Suprapubic skin (tissue), 4 donors: ENCODE results near the gene CXCL14. TPM values are rescaled to one million over a fixed set of nuclear protein-coding genes. Genes with fewer than 3 reads are reported as not detected.
A peak's percentile ranks its signal among the peaks of the same experiment; 100 is the strongest.

ENCODE experiments used
- DNase-seq, 2 donors: peaks; one replicate each; pipeline ENCODE4 v3.0.0-alpha.2; 2019; ENCODE audit warnings: low spot score in 2 of 2
- H3K27ac ChIP-seq: fragments of 200-600 bp; sonication (generic); one replicate; pipeline ENCODE4 v1.5.1; 2019
- H3K27me3 ChIP-seq: fragments of 200-600 bp; sonication (generic); one replicate; pipeline ENCODE4 v1.5.1; 2019
- H3K36me3 ChIP-seq: fragments of 200-600 bp; sonication (generic); one replicate; pipeline ENCODE4 v1.5.1; 2019
- H3K4me1 ChIP-seq: fragments of 200-600 bp; sonication (generic); one replicate; pipeline ENCODE4 v1.5.1; 2019
- H3K4me3 ChIP-seq: fragments of 200-600 bp; sonication (generic); one replicate; pipeline ENCODE4 v1.5.1; 2019; ENCODE audit warnings: mild to moderate bottlenecking
- H3K9me3 ChIP-seq: fragments of 200-600 bp; sonication (generic); one replicate; pipeline ENCODE4 v1.5.1; 2019
- EP300 ChIP-seq: sonication (generic); formaldehyde crosslinking; IDR thresholded peaks from one replicate; pipeline ENCODE4 v1.6.1; 2017; ENCODE audit warnings: antibody characterized with exemption
- POLR2A ChIP-seq, 2 donors: fragments of 450-650 bp; IDR thresholded peaks; one replicate each; pipeline ENCODE4 v1.6.1; 2017; ENCODE audit warnings: antibody characterized with exemption in 2 of 2, mild to moderate bottlenecking in 2 of 2, moderate library complexity in 2 of 2
- POLR2AphosphoS5 ChIP-seq, 3 donors: sonication (generic); formaldehyde crosslinking; IDR thresholded peaks; one replicate each; pipeline ENCODE4 v1.6.1; 2017; ENCODE audit warnings: antibody characterized with exemption in 3 of 3
- WGBS: methylation state at CpG from one replicate; pipeline ENCODE4 v1.1.5; 2018; 5-methylcytosine and 5-hydroxymethylcytosine counted together
- total RNA-seq, 4 donors: library from RNA; depleted of rRNA; stranded (reverse); fragments of >200 nt; gene quantifications; one replicate each; pipeline ENCODE4 v1.1.0, GENCODE V29; 2016
- TF ChIP-seq, protein P1 (sequence below), 2 donors: fragments of 200-600 bp in 1 of 2; fragments of 450-650 bp in 1 of 2; sonication (generic) in 1 of 2; IDR thresholded peaks; one replicate each; pipeline ENCODE4 v1.5.1; 2016 to 2019; ENCODE audit warnings: antibody characterized with exemption in 2 of 2, mild to moderate bottlenecking in 1 of 2, moderate library complexity in 1 of 2

The CXCL14 gene
- total RNA-seq, 4 donors from 2014 or later: 247 to 781 (median 334) TPM

DNA sequence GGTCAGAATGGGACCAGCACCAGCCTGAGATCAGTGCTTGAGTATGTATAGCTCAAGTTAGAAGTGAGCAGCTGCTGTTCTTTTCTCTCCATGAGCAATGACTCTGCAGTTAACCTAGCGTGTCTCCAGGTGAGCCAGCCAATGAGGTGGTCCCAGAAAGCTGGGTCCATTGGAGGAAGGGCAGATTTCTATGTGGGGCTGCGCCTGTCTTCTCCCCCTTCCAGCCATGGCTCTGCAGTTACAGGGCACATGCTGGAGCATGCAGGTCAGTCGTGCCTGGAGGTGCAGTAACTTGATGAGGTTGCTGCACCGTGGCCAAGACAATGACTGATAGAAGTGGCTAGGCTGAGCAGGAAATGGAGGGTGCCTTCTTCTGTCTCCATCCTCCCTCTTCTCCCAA, 29.6 kb upstream of the CXCL14 start:
- no peak overlapping the region for H3K27ac ChIP-seq
- H3K9me3 ChIP-seq: no peaks in the 10 kb centered on the region
- no peak overlapping the region for H3K4me3 ChIP-seq
- TF ChIP-seq POLR2AphosphoS5 (IDR thresholded peaks at IDR 0.05): no peak
- TF ChIP-seq, protein P1, sequence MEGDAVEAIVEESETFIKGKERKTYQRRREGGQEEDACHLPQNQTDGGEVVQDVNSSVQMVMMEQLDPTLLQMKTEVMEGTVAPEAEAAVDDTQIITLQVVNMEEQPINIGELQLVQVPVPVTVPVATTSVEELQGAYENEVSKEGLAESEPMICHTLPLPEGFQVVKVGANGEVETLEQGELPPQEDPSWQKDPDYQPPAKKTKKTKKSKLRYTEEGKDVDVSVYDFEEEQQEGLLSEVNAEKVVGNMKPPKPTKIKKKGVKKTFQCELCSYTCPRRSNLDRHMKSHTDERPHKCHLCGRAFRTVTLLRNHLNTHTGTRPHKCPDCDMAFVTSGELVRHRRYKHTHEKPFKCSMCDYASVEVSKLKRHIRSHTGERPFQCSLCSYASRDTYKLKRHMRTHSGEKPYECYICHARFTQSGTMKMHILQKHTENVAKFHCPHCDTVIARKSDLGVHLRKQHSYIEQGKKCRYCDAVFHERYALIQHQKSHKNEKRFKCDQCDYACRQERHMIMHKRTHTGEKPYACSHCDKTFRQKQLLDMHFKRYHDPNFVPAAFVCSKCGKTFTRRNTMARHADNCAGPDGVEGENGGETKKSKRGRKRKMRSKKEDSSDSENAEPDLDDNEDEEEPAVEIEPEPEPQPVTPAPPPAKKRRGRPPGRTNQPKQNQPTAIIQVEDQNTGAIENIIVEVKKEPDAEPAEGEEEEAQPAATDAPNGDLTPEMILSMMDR (IDR thresholded peaks at IDR 0.05): no peak
- no peak for TF ChIP-seq EP300
- no peak for TF ChIP-seq POLR2A (IDR thresholded peaks at IDR 0.05)
- no peaks in the 10 kb centered on the region for H3K27me3 ChIP-seq
- H3K4me1 ChIP-seq: peaks cover 24% of the 10 kb centered on the region
- H3K36me3 ChIP-seq: no peaks in the 10 kb centered on the region
- DNase-seq: peak in 1 of 2 donors; percentile 38
- 36% methylated on average over 2 of the region's 4 CpGs for WGBS

- peaks cover 32% of the 10 kb centered on the region for H3K4me1 ChIP-seq
- 71% methylated on average over 2 of the region's 2 CpGs for WGBS
These were observed 27.6 kb upstream of the CXCL14 start for GRCh38 chr5:135606431-135606830.

DNA sequence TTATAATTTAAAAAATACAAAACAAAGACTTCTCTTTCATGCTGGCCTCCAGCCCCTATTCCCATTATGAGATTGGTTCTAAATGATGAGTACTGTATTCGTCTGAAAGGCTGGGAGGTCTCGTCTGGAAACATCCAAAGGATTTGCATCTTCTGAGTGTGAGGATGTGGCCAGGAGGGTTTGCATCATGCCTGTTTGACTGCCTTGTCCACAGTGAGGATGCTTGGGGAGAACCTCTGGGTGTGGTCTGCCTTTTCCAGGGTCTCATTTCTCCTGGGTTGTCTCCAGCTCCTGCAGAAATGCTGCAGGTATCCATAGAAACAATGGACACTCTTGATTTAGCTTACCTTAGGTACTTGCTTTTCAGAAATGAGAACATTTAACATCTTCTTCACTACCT, 26.4 kb upstream of the CXCL14 start:
- H3K9me3 ChIP-seq: no peaks in the 10 kb centered on the region
- no peaks in the 10 kb centered on the region for H3K27me3 ChIP-seq
- WGBS: 74% methylated on average over 2 of the region's 2 CpGs
- peaks cover 34% of the 10 kb centered on the region for H3K4me1 ChIP-seq
- no peak overlapping the region for H3K4me3 ChIP-seq
- TF ChIP-seq POLR2AphosphoS5 (IDR thresholded peaks at IDR 0.05) (no peak), POLR2A (IDR thresholded peaks at IDR 0.05) (no peak), EP300 (no peak)
- TF ChIP-seq, protein P1 (IDR thresholded peaks at IDR 0.05): no peak
- no peak overlapping the region for H3K27ac ChIP-seq
- no peak for DNase-seq
- H3K36me3 ChIP-seq: no peaks in the 10 kb centered on the region

More at GRCh38 chr5:135606431-135606830, 27.6 kb upstream of the CXCL14 start:
- Histone ChIP-seq H3K9me3 (no peaks in the 10 kb centered on the region), H3K36me3 (no peaks in the 10 kb centered on the region), H3K27me3 (no peaks in the 10 kb centered on the region), H3K4me3 (no peak overlapping the region), H3K27ac (no peak overlapping the region)
- DNase-seq: no peak
- TF ChIP-seq, protein P1 (IDR thresholded peaks at IDR 0.05): no peak
- TF ChIP-seq POLR2AphosphoS5 (IDR thresholded peaks at IDR 0.05) (no peak), POLR2A (IDR thresholded peaks at IDR 0.05) (no peak), EP300 (no peak)

DNA sequence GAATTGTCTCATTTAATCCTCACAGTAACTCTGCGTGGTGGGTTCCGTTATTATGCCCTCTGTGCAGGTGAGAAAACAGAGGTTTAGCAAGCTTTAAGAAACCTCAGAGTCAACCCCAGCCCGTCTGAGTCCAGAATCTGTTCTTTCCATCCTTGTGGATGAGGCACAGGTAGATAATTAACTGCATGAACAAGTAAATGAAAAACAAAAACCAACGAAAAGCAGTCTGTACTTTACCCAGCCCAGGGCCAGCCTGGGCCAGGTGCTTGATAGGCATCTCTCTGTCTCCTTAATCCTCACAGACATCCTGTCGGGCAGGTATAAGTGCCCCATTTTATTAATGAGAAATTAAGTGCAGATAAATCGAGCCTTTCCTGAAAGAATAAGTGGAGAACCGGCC, 25.3 kb upstream of the CXCL14 start:
- Histone ChIP-seq H3K27ac (peak overlapping the region; percentile 58), H3K9me3 (no peaks in the 10 kb centered on the region), H3K4me1 (peaks cover 43% of the 10 kb centered on the region), H3K27me3 (no peaks in the 10 kb centered on the region), H3K4me3 (no peak overlapping the region), H3K36me3 (no peaks in the 10 kb centered on the region)
- TF ChIP-seq POLR2AphosphoS5 (IDR thresholded peaks at IDR 0.05) (no peak), POLR2A (IDR thresholded peaks at IDR 0.05) (no peak), EP300 (no peak)
- TF ChIP-seq, protein P1 (IDR thresholded peaks at IDR 0.05): no peak
- WGBS: 65% methylated on average over 7 of the region's 7 CpGs
- peak in 1 of 2 donors; percentile 34 for DNase-seq

DNA sequence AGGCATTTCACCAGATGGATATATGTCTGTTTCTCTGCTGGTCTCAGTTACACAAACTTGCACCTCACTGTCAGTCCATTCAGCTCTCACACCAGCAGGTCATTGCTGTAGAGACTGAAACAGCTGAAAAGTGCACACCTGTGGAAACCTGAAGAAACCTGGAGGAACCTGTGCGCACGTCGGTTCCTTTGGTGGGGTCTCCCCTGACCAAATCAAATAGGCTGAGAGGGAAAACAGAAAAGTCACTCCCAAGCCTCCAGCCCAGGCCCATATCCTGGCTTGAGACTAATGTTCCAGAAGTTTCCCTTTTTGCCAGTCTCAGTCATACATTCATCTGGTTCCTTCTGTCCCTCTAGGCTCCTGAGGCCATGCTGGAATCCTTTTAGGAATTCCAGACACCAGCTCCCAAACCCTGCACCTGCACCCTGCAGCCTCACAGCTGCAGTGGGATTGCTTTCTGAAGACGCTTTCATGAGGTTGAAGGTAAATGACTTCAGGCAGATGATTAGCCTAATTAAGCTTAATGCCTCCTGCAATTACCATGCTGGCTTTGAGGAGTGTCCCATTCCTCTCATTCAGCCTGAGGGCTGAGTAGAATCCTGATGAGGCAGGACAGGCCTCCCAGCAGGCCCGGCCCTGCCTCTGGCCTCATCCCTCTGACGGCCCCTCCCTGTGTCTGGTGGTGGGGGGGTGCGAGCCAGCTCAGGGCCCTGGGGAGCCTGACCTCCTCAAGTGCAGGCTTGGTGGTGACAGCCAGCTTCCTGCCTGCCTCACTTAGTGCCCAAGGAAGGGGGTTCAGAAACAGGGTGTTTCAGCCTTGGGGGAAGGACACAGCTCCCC, 24.3 kb upstream of the CXCL14 start:
- peak overlapping the region; percentile 58 for H3K27ac ChIP-seq
- no peaks in the 10 kb centered on the region for H3K36me3 ChIP-seq
- TF ChIP-seq EP300 (no peak), POLR2A (IDR thresholded peaks at IDR 0.05) (no peak)
- TF ChIP-seq, protein P1 (IDR thresholded peaks at IDR 0.05): no peak
- no peak overlapping the region for H3K4me3 ChIP-seq
- peaks cover 40% of the 10 kb centered on the region for H3K4me1 ChIP-seq
- no peaks in the 10 kb centered on the region for H3K27me3 ChIP-seq
- DNase-seq: peak in 1 of 2 donors; percentile 78
- H3K9me3 ChIP-seq: no peaks in the 10 kb centered on the region
- 57% methylated on average over 7 of the region's 7 CpGs for WGBS
